Heart right ventricle (tissue), 16 donors: Measurements from ENCODE around the gene MEGF11. TPM values are rescaled to one million over a fixed set of nuclear protein-coding genes. Genes with fewer than 3 reads are reported as not detected.

Experiments
- ATAC-seq, 8 donors: fragments of 200-7000 bp; cut with Tn5 transposase; one replicate each; pipeline ENCODE4 v1.9.1; 2020; ENCODE audit warnings: mild to moderate bottlenecking in 8 of 8, moderate library complexity in 8 of 8, moderate number of reproducible peaks in 1 of 8
- DNase-seq, 2 donors: peaks; one replicate each; pipeline ENCODE4 v3.0.0-alpha.2; 2020
- H3K27ac ChIP-seq, 10 donors: fragments of 200-600 bp; sonication (generic) in 2 of 10; one replicate each; pipeline versions ENCODE4 v1.5.0 to v1.8.0; 2020 to 2022; ENCODE audit warnings: mild to moderate bottlenecking in 3 of 10
- H3K27me3 ChIP-seq, 7 donors: fragments of 200-600 bp; one replicate each; pipeline ENCODE4 v1.8.0; 2021 to 2022; ENCODE audit warnings: mild to moderate bottlenecking in 2 of 7
- H3K36me3 ChIP-seq, 9 donors: fragments of 200-600 bp; sonication (generic) in 1 of 9; one replicate each; pipeline versions ENCODE4 v1.5.0 to v1.8.0; 2020 to 2022; ENCODE audit warnings: mild to moderate bottlenecking in 2 of 9
- H3K4me1 ChIP-seq, 9 donors: fragments of 200-600 bp; sonication (generic) in 1 of 9; one replicate each; pipeline versions ENCODE4 v1.5.0 to v1.8.0; 2020 to 2022; ENCODE audit warnings: mild to moderate bottlenecking in 4 of 9
- H3K4me3 ChIP-seq, 10 donors: fragments of 200-600 bp; sonication (generic) in 2 of 10; one replicate each; pipeline versions ENCODE4 v1.5.0 to v1.8.0; 2020 to 2022; ENCODE audit warnings: mild to moderate bottlenecking in 7 of 10, moderate library complexity in 2 of 10
- H3K9me3 ChIP-seq, 11 donors: fragments of 200-600 bp in 10 of 11; sonication (generic) in 2 of 11; one replicate each; pipeline versions ENCODE4 v1.5.0 to v1.8.0; 2013 to 2022; ENCODE audit warnings: mild to moderate bottlenecking in 2 of 11, control low read depth in 1 of 11, moderate library complexity in 1 of 11
- WGBS, 2 donors: extraction: QIAGEN DNeasy Blood & Tissue Kit; methylation state at CpG; one replicate each; pipeline ENCODE4 v1.1.7; 2013; ENCODE audit warnings: inconsistent platforms in 1 of 2; 5-methylcytosine and 5-hydroxymethylcytosine counted together
- intact Hi-C, 10 donors: fragments of 100-400 bp; cut with DNase I; formaldehyde crosslinking; loops; one replicate each; pipeline versions ENCODE4 v1.11.1 to v1.14.2; 2022
- polyA plus RNA-seq, 2 donors: library from polyadenylated mRNA; stranded (reverse); fragments of 200-250 nt; gene quantifications; one replicate each; pipeline ENCODE4 v1.2.3, GENCODE V29; 2013
- total RNA-seq, 10 donors: library from RNA; stranded (reverse); fragmentation: NEBNext Ultra II Directional in 3 of 10; extraction: Animal tissue kit (Norgen Biotek cat#: 25700) in 3 of 10; gene quantifications; one replicate each; pipeline versions ENCODE4 v1.2.1 to v1.2.4, GENCODE V29; 2021 to 2023
- TF ChIP-seq, protein P1 (sequence below), 9 donors: fragments of 200-600 bp; sonication (generic) in 2 of 9; IDR thresholded peaks; one replicate each; pipeline versions ENCODE4 v1.5.0 to v1.8.0; 2021 to 2022; ENCODE audit warnings: antibody characterized with exemption in 9 of 9, mild to moderate bottlenecking in 5 of 9, moderate library complexity in 1 of 9
- donor health status: Arrhythmogenic right ventricular cardiomyopathy.
- donor health status: ischemic (EF 13 %, LVEDD 7.1; RV severe dilation, severe dysfunction).
- donor health status: healthy with polysubstance abuse.
- donor health status: DM: no; HTN: yes; CAD: no.
- donor health status: DM: no; HTN: no; CAD: no.
- donor health status: ischemic (EF 25% LVEDD 6.9; RV normal size, moderate dysfunction).
- donor health status: ischemic (EF 25% LVEDD 5.7; RV mildly dilated, moderate dysfunction).
- donor health status: healthy.
- donor health status: DM: yes; HTN: yes; CAD: no.
- donor health status: Ischemic cardiomyopathy.
- donor health status: ischemic (EF 35%, LVEDD 5.7; RV mildly dilated, moderate dysfunction).
- donor health status: nonischemic (EF 11% LVEDD 7.7; RV severe dilation, severe dysfunction).
- donor health status: DM: yes; HTN: yes; CAD: no.
- donor health status: PGD.
- donor health status: ischemic (EF 29% LVEDD 5.4; RV normal size, mild dysfunction).
- donor health status: nonischemic (EF 23%, LVEDD 6.1; RV moderate dilation, normal function).

Gene MEGF11
- total and polyA plus RNA-seq, 12 donors = 0.03 TPM; not detected in 11

DNA sequence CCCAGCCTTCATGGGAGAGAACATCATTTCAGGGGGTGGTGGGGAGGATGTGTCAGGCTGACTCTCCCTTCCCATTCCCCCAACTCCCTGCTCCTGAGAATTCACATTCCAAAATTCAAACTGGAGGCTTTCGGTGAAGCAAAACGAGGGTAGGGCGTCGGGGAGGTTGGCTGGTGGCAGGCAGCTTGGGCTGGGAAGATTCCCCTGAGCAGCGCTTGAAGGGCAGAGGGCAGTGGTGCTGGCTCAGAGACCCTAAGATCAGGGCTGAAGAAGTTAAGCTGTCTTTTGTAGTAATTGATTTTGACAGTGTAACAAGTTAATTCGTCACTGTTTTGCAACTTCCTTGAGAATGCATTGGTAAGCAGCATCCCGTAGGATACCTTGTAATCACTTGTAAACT is 196.5 kb downstream of the MEGF11 start:
- no peak overlapping the region for H3K4me3 ChIP-seq
- no peaks in the 10 kb centered on the region for H3K36me3 ChIP-seq
- H3K27ac ChIP-seq = no peak overlapping the region
- H3K9me3 ChIP-seq = peaks cover 0 to 2% (median 0%) of the 10 kb centered on the region in 11 donors
- WGBS, 2 donors = 61% methylated on average over 7 of the region's 7 CpGs
- ATAC-seq (no peak), DNase-seq (no peak)
- TF ChIP-seq, protein P1, sequence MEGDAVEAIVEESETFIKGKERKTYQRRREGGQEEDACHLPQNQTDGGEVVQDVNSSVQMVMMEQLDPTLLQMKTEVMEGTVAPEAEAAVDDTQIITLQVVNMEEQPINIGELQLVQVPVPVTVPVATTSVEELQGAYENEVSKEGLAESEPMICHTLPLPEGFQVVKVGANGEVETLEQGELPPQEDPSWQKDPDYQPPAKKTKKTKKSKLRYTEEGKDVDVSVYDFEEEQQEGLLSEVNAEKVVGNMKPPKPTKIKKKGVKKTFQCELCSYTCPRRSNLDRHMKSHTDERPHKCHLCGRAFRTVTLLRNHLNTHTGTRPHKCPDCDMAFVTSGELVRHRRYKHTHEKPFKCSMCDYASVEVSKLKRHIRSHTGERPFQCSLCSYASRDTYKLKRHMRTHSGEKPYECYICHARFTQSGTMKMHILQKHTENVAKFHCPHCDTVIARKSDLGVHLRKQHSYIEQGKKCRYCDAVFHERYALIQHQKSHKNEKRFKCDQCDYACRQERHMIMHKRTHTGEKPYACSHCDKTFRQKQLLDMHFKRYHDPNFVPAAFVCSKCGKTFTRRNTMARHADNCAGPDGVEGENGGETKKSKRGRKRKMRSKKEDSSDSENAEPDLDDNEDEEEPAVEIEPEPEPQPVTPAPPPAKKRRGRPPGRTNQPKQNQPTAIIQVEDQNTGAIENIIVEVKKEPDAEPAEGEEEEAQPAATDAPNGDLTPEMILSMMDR (IDR thresholded peaks at IDR 0.05) = no peak
- H3K27me3 ChIP-seq = peaks cover 0 to 15% (median 5%) of the 10 kb centered on the region in 7 donors
- H3K4me1 ChIP-seq = no peaks in the 10 kb centered on the region
- intact Hi-C loops = no loop called here

DNA sequence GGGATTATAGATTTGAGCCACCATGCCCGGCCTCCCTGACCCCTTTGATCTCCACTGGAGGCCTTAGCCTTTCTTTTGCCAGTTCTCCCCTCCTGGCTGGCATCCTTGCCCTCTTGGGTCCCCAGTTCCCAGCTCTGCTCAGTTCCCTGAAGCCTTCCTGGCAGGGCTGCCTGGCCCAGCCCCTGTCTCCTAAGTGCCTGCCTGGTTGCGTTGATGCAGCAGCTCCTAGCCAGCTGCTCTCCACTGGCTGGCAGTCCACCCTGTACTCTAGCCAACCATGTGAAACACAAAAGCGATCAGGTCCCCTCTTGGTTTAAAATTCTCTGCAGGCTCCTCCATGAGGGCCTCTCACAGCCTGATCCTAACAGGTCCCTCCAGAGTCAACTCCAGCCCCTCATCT is 199.6 kb downstream of the MEGF11 start:
- no peak overlapping the region for H3K27ac ChIP-seq
- no peaks in the 10 kb centered on the region for H3K9me3 ChIP-seq
- no peaks in the 10 kb centered on the region for H3K4me1 ChIP-seq
- peaks cover 0 to 13% (median 0%) of the 10 kb centered on the region in 7 donors for H3K27me3 ChIP-seq
- DNase-seq (peak in 1 of 2 donors; percentile 54), ATAC-seq (peak in 4 of 8 donors; percentile 44 to 94 (median 85))
- 67 to 69% methylated on average over 3 of the region's 3 CpGs for WGBS, 2 donors
- H3K4me3 ChIP-seq = no peak overlapping the region
- intact Hi-C loops = no loop called here
- TF ChIP-seq, protein P1 (IDR thresholded peaks at IDR 0.05) = no peak
- no peaks in the 10 kb centered on the region for H3K36me3 ChIP-seq

- H3K4me1 ChIP-seq = no peaks in the 10 kb centered on the region
- no peak for ATAC-seq
- DNase-seq = no peak
- peaks cover 0 to 13% (median 0%) of the 10 kb centered on the region in 7 donors for H3K27me3 ChIP-seq
- TF ChIP-seq, protein P1 (IDR thresholded peaks at IDR 0.05) = no peak
- intact Hi-C loops = no loop called here
- H3K9me3 ChIP-seq = no peaks in the 10 kb centered on the region
- H3K27ac ChIP-seq = no peak overlapping the region
- H3K36me3 ChIP-seq = no peaks in the 10 kb centered on the region
- H3K4me3 ChIP-seq = no peak overlapping the region
- WGBS, 2 donors = 77 to 84% methylated on average over 7 of the region's 7 CpGs
These were observed 201.7 kb downstream of the MEGF11 start for GRCh38 chr15:66051833-66052232.

GRCh38 chr15:66050264-66050663 is 203.3 kb downstream of the MEGF11 start:
- no peak overlapping the region for H3K4me3 ChIP-seq
- H3K4me1 ChIP-seq = no peaks in the 10 kb centered on the region
- TF ChIP-seq, protein P1 (IDR thresholded peaks at IDR 0.05) = no peak
- H3K36me3 ChIP-seq = no peaks in the 10 kb centered on the region
- 86 to 91% methylated on average over 5 of the region's 5 CpGs for WGBS, 2 donors
- ATAC-seq (no peak), DNase-seq (no peak)
- intact Hi-C loops = no loop called here
- no peak overlapping the region for H3K27ac ChIP-seq
- peaks cover 0 to 13% (median 0%) of the 10 kb centered on the region in 7 donors for H3K27me3 ChIP-seq
- peaks cover 0 to under 1% (median 0%) of the 10 kb centered on the region in 11 donors for H3K9me3 ChIP-seq
